GM23338 (cell line): ENCODE measurements around the gene SEZ6L.

ENCODE experiments used
- CREB1 ChIP-seq: fragments of 250-450 bp; sonication (Bioruptor Pico); IDR thresholded peaks from 2 replicates; pipeline ENCODE4 v1.5.0; 2020; ENCODE audit warnings: low read depth, mild to moderate bottlenecking, moderate library complexity
- CTCF ChIP-seq, 2 experiments: fragments of 200-600 bp in 1 of 2; sonication (generic) in 1 of 2; conservative IDR thresholded peaks; 2 replicates each; pipeline versions ENCODE4 v1.5.1 to v1.6.1; 2016 to 2017; ENCODE audit warnings: antibody characterized with exemption in 2 of 2, low read depth in 2 of 2, mild to moderate bottlenecking in 2 of 2, moderate library complexity in 1 of 2
- EZH2 ChIP-seq: fragments of 200-600 bp; sonication (generic); IDR thresholded peaks from one replicate; pipeline ENCODE4 v1.8.0; 2017; ENCODE audit warnings: antibody characterized with exemption, mild to moderate bottlenecking, low read depth; ENCODE audit not compliant: unreplicated experiment
- EZH2phosphoT487 ChIP-seq: fragments of 200-600 bp; sonication (generic); IDR thresholded peaks from one replicate; pipeline ENCODE4 v1.8.1; 2018; ENCODE audit warnings: antibody characterized with exemption; ENCODE audit not compliant: unreplicated experiment
- JUNB ChIP-seq: IDR thresholded peaks from one replicate; pipeline ENCODE4 v1.6.1; 2016; ENCODE audit warnings: antibody characterized with exemption; ENCODE audit not compliant: unreplicated experiment
- NANOG ChIP-seq: IDR thresholded peaks from 2 replicates; pipeline ENCODE4 v1.6.1; 2016; ENCODE audit warnings: antibody characterized with exemption, borderline replicate concordance
- POLR2AphosphoS5 ChIP-seq: IDR thresholded peaks from 2 replicates; pipeline ENCODE4 v1.6.1; 2016; ENCODE audit warnings: antibody characterized with exemption, low read depth
- STAT1 ChIP-seq: IDR thresholded peaks from one replicate; pipeline ENCODE4 v1.6.1; 2016; ENCODE audit warnings: antibody characterized with exemption; ENCODE audit not compliant: unreplicated experiment
- TF ChIP-seq, protein P1 (sequence below): IDR thresholded peaks from one replicate; pipeline ENCODE4 v1.6.1; 2018; ENCODE audit warnings: antibody characterized with exemption; ENCODE audit not compliant: unreplicated experiment

DNA sequence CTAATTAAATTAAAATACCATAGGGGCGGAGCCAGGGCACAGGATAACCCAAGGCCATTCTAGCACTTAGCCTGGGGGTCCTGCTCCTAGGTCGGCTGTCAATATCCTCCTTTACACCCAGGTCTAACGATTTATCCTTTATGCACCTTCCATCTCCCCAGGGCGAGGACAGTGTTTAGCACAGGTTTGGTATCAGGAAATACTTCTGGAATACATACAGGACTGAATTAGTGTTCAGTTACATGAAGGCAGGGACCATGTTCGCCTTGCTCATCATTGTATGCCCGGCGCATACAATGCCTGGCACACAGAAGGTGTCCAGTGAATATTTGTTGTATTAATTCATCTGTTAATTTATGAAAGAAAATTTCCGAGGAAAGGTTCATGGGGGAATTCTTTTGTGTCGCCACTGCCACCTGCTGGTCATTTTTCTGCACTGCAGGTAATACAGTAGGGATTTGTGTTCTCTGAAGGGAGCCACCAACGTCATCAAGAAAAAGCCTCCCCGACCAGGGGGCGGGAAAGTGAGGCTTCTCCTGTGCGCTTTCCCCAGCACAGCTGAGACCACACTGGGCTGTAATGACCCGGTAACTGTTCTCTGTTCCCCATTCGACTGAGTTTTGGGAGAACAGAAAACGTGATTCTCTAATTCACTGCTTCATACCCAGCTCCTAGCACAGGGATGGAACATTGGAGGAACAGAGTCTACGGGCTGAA, 191.1 kb downstream of the SEZ6L start:
- peak; percentile 77 to 95 for TF ChIP-seq CTCF (conservative IDR thresholded peaks at IDR 0.05; ENCODE audit: low read depth in 2 of 2)
- TF ChIP-seq EZH2 = no peak
- TF ChIP-seq, protein P1, sequence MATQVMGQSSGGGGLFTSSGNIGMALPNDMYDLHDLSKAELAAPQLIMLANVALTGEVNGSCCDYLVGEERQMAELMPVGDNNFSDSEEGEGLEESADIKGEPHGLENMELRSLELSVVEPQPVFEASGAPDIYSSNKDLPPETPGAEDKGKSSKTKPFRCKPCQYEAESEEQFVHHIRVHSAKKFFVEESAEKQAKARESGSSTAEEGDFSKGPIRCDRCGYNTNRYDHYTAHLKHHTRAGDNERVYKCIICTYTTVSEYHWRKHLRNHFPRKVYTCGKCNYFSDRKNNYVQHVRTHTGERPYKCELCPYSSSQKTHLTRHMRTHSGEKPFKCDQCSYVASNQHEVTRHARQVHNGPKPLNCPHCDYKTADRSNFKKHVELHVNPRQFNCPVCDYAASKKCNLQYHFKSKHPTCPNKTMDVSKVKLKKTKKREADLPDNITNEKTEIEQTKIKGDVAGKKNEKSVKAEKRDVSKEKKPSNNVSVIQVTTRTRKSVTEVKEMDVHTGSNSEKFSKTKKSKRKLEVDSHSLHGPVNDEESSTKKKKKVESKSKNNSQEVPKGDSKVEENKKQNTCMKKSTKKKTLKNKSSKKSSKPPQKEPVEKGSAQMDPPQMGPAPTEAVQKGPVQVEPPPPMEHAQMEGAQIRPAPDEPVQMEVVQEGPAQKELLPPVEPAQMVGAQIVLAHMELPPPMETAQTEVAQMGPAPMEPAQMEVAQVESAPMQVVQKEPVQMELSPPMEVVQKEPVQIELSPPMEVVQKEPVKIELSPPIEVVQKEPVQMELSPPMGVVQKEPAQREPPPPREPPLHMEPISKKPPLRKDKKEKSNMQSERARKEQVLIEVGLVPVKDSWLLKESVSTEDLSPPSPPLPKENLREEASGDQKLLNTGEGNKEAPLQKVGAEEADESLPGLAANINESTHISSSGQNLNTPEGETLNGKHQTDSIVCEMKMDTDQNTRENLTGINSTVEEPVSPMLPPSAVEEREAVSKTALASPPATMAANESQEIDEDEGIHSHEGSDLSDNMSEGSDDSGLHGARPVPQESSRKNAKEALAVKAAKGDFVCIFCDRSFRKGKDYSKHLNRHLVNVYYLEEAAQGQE = no peak
- TF ChIP-seq POLR2AphosphoS5 = no peak
- no peak for TF ChIP-seq NANOG
- no peak for TF ChIP-seq EZH2phosphoT487
- TF ChIP-seq STAT1 = no peak
- no peak for TF ChIP-seq JUNB
- peak; percentile 85 for TF ChIP-seq CREB1 (CRISPR knock-in tag)
